AG09319 (cell line): ENCODE measurements around the gene MSANTD3.
"Not testable (repeated sequence)": the region's sequence is repeated elsewhere in the genome, so short reads cannot be mapped to it uniquely, and the experiment has no call there.

ENCODE experiments used
- DNase-seq: peaks from one replicate; pipeline ENCODE4 v3.0.0-alpha.2; 2010; ENCODE audit warnings: low read depth; ENCODE audit errors: extremely low read depth
- TF ChIP-seq, protein P1 (sequence below): IDR thresholded peaks from 2 replicates; pipeline ENCODE4 v1.5.1; 2011; ENCODE audit warnings: low read depth, mild to moderate bottlenecking, inconsistent platforms, low read length, moderate library complexity

The MSANTD3 gene

DNA sequence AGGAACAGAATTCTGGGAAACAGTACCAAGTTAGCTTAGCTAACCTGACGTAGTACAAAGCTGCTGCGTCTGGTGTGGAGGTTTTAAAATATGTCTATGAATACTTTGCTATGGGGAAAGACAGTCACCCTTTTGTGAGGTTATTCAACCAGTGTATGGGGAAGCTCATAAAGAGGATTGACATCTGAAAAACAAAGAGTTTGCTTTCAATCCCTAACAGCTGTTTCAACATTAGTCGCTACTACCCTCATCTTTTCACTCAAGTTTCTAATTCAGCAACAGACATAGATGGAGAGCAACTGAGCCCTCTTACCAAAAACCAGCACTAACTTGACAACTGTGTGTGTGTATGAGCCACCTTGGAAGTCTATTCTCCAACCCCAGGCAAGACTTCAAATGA, 7.8 kb upstream of the MSANTD3 start:
- DNase-seq, result no peak
- TF ChIP-seq, protein P1, sequence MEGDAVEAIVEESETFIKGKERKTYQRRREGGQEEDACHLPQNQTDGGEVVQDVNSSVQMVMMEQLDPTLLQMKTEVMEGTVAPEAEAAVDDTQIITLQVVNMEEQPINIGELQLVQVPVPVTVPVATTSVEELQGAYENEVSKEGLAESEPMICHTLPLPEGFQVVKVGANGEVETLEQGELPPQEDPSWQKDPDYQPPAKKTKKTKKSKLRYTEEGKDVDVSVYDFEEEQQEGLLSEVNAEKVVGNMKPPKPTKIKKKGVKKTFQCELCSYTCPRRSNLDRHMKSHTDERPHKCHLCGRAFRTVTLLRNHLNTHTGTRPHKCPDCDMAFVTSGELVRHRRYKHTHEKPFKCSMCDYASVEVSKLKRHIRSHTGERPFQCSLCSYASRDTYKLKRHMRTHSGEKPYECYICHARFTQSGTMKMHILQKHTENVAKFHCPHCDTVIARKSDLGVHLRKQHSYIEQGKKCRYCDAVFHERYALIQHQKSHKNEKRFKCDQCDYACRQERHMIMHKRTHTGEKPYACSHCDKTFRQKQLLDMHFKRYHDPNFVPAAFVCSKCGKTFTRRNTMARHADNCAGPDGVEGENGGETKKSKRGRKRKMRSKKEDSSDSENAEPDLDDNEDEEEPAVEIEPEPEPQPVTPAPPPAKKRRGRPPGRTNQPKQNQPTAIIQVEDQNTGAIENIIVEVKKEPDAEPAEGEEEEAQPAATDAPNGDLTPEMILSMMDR, result no peak

DNA sequence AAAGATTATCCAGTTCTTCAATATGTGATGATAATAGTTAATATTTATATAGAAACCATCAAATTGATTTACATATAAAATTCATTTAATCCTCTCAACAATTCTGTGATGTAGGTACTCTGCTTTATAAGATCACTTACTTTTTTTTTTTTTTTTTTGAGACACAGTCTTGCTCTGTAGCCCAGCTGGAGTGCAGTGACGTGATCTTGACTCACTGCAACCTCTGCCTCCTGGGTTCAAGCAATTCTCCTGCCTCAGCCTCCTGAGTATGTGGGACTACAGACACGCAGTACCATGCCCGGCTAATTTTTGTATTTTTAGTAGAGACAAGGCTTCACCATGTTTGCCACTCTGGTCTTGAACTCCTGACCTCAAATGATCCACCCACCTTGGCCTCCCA, 5.8 kb upstream of the MSANTD3 start:
- not testable (repeated sequence) for DNase-seq

DNA sequence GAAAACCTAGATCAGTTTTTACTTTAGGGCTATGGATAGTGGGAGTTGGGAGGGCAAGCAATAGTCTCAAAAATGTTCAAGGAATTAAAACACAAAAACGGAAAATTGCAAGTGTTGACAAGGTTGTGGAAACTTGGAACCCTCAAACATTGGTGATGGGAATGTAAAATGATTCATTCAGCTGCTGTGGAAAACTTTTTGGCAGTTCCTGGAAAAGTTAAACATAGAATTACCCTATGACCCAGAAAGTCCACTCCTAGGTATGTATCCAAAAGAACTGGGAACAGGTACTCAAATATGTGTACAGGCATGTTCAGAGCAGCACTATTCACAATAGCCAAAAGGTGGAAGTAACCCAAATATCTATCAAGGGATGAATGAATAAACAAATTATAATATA, 1.2 kb upstream of the MSANTD3 start:
- TF ChIP-seq, protein P1, result no peak
- no peak for DNase-seq

DNA sequence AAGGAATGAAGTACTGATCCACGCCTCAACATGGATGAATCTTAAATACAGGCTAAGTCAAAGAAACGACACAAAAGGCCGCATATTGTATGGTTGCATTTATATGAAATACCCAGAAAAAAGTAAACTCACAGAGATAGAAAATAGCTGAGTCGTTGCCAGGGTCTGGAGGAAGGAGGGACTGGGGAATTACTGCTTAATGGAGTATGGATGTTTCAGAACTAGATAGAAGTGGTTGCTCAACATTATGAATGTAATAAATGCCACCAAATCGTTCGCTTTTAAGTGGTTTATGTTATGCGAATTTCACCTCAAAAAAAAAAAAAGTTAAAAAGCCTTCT, 784 bp upstream of the MSANTD3 start:
- DNase-seq, result no peak
- TF ChIP-seq, protein P1, result no peak

DNA sequence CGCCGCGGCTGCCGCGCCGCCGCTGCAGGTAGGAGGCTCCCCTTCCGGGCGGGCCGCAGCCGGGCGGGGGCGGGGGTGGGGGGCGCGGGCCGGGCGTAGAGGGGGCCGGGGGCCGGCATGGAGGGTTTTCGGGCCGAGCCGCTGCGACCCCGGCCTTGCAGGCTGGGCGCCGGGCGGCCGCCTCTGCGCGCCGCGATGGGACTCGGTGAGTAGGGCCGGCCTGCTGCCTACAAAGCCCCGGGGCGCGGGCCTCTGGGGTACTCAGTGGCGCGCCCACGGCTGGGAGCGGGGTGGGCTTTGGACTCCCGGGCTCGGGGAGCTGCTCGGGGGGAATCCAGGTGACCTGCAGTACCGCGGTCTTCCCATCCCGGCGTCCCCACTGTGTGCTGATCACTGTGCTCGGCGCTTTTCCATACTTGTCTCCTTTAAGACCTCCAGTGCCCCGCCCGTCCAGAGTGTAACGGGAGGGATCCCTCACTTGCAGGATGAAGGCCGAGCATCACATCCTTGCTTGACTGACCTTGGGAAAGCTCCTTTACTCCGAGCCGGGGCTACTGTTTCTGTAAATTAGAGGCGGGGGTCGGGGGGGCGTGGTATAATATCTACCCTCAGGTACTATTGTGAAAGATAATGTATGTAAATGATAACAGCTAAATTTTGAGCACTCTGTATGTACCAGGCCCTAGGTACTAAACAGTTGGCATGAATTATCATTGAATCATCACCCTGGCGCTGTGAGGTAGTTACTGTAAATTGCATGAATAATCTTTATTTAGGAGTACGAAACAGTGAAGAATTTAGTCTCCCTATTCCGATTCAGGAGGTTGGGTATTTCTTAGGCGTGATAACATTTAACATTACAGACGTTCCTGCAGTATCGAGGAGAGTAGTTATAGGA, 672 bp downstream of the MSANTD3 start:
- DNase-seq, result no peak
- TF ChIP-seq, protein P1, result no peak

DNA sequence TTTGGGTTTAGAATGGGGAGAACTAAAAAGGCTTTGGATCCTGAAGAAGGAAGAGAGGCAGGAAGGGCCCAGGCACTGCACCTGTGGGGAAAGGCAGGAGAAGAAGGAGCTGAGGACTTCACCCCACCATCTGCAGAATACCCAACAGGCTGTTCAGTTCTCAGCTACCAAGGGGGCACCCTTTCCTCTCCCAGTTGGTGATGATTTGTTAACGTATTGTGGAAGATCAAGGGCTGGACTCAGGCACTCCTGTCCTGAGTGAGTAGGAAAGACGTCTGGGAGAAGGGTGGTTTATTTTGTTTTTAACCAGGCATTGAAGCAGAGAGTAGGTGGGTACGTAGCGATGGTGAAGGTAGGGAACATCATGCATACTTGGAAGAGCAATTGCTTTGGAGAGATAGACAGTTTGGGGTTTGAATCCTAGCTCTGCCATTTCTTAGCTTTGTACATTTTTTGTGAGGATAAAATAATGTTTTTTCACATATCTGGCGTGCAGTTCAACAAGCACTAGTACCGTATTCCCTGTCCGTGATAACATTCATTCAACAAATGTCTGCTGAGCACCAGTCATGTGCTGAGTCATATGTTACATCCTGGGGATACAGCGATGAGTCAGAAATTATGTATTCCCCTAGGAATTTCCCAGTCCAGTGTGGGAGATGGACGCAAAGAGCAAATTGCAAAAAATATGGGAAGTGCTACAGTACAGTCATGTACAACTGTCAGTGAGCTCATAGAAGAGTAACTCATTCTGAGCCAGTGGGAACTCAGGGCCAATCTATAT, 2.1 kb downstream of the MSANTD3 start:
- DNase-seq, result peak; percentile 95
- TF ChIP-seq, protein P1, result no peak

DNA sequence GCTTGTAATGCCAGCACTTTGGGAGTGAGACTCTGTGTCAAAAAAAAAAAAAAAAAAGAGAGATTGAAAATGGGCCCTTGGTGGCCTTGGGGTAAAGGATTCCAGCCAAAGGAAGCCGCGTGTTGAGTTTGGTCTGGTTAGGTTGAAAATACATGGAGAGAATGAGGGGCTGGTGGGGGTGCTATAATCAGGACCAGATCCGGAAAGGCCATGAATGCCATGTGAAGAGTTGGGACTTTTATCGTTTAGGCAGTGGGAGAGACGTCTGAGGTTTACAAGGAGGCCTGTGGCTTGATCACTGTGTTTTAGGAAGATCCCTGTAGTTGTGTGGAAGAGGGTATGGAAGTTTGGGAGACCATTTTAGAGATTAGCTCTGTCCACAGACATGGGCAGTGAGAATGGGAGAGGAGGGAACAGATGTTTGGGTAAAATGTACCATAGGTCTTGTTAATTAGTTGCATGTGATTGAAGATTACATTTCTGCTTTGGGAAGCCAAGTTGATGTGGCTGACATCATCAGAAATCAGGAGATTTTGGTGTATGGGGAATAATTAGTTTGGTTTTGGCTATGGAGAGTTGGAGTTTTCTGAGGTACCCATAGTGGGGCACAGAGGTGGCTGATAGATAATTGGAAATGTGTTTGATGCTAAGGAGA, 3.5 kb downstream of the MSANTD3 start:
- TF ChIP-seq, protein P1, result no peak
- no peak for DNase-seq
